Bone marrow (tissue), 2 donors: ENCODE data around the gene SLC16A5.

Source experiments
- DNase-seq, 2 donors: peaks; one replicate each; lab custom pipeline; 2025; lab: John Stamatoyannopoulos, UW

SLC16A5 gene

GRCh38 chr17:75087182-75087557, 584 bp upstream of the SLC16A5 start:
- no peak for DNase-seq

GRCh38 chr17:75088465-75089417, 987 bp downstream of the SLC16A5 start:
- DNase-seq = no peak

- DNase-seq = no peak
Measured at GRCh38 chr17:75090871-75091854, 3.4 kb downstream of the SLC16A5 start.

- no peak for DNase-seq
Measured at GRCh38 chr17:75091855-75092327, 4.1 kb downstream of the SLC16A5 start.

- no peak for DNase-seq
Measured at GRCh38 chr17:75093548-75094158, 5.9 kb downstream of the SLC16A5 start.

- DNase-seq = no peak
Measured at GRCh38 chr17:75094871-75095399, 7.2 kb downstream of the SLC16A5 start.

- DNase-seq = peak; percentile 72 to 79
Measured at GRCh38 chr17:75096082-75096625, 8.4 kb downstream of the SLC16A5 start.

- DNase-seq = no peak
Measured at GRCh38 chr17:75097865-75098264, 10.1 kb downstream of the SLC16A5 start.

GRCh38 chr17:75098861-75099260, 11.1 kb downstream of the SLC16A5 start:
- DNase-seq = no peak

- DNase-seq = no peak
Measured at GRCh38 chr17:75099881-75100595, 12.3 kb downstream of the SLC16A5 start.

- peak in 1 of 2 donors; percentile 91 for DNase-seq
Measured at GRCh38 chr17:75102385-75102821, 14.6 kb downstream of the SLC16A5 start.

- DNase-seq = no peak
Measured at GRCh38 chr17:75103601-75104554, 16.1 kb downstream of the SLC16A5 start.

GRCh38 chr17:75105126-75106080, 17.6 kb downstream of the SLC16A5 start:
- DNase-seq = no peak

- DNase-seq = no peak
Measured at GRCh38 chr17:75108193-75108592, 20.4 kb downstream of the SLC16A5 start.

- no peak for DNase-seq
Measured at GRCh38 chr17:75109046-75109406, 21.3 kb downstream of the SLC16A5 start.

- peak; percentile 51 to 74 for DNase-seq
Measured at GRCh38 chr17:75109407-75110233, 21.9 kb downstream of the SLC16A5 start, which contains the start of gene ARMC7. Gene ARMC7, plus strand, starts transcription at chr17:75109969. Its CDS starts 320 bp downstream, at chr17:75110289.

GRCh38 chr17:75110234-75110937, 22.6 kb downstream of the SLC16A5 start:
- DNase-seq = no peak
